A549 treated with DMSO at 1 μM for 4 hours (cell line): ENCODE results near the gene IL4I1. TPM values are rescaled to one million over a fixed set of nuclear protein-coding genes. Genes with fewer than 3 reads are reported as not detected.

ENCODE experiments used
- total RNA-seq: library from RNA; stranded (reverse); fragments of 200-300 nt; extraction: Qiagen RNA extraction; gene quantifications from 5 replicates; pipeline ENCODE4 v1.2.3, GENCODE V29; 2022; ENCODE audit warnings: low read depth

The IL4I1 gene
- total RNA-seq = 0.58 to 1.2 TPM (median 0.76 TPM) in 5 replicates

GRCh38 chr19:49896863-49897621, at the start of gene IL4I1:
IL4I1 (minus strand) TSS chr19:49896887; CDS start chr19:49896160, 727 bp downstream.

GRCh38 chr19:49929121-49929610, 32.5 kb upstream of the IL4I1 start, which contains the start of the genes ATF5 and NUP62:
ATF5 (plus strand) TSS chr19:49929205; CDS start chr19:49930851, 1,646 bp downstream.
NUP62 (minus strand) TSS chr19:49929504; CDS start chr19:49909807, 19,697 bp downstream.

GRCh38 chr19:49877020-49877878, 19.4 kb downstream of the IL4I1 start, which contains the start of the genes AKT1S1 and TBC1D17:
AKT1S1 (minus strand) TSS chr19:49877355; CDS start chr19:49873295, 4,060 bp downstream.
TBC1D17 (plus strand) TSS chr19:49877702; CDS start chr19:49877724, 22 bp downstream.

DNA sequence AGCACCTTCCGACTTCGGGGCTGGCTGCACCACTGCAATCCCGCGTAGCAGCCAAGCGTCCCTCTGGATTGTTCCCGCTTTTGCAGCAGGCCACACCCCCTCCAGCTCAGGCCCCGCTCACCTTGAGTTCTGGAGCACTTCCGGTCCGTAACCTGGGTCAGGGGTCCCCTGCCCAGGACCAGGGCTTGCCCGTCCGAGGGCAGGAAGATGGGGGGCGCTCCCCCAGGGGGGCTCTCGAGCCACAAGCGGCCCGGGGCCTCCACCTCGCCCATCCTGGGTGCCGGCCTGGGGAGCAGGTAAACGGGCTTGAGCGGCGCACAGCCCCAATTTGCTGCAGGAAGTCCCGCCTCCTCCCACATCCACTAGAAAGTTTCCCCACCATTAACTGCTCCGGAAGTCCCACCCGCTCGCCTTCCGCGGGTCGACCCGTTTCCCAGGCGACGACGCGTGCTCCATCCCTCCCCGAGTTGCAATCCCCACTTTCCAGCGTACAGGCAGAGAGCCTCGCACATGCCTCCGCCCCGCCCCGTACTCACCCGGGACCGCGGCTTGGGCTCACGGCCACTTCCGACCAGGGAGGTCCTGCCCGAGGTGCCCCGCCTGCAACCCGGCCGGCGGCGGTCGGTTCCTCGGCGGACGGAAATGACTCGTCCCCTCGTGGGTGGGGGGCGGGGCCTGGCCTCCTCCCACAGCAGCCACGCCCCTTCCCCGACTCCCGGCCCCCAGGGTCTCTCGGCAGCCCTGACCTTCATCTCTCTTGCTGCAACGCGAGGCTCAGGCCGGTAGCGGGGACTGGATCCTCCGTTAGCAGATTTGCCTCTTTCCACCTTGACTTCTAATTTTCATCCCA, 29.5 kb downstream of the IL4I1 start, which contains the start of gene PNKP:
Gene PNKP (minus strand): TSS at position 644 of the 850 bp plus-strand sequence. CDS start 372 bp downstream, at position 272.

GRCh38 chr19:49850487-49851342, 46.0 kb downstream of the IL4I1 start, which contains the start of gene PTOV1:
PTOV1 (plus strand) TSS chr19:49851159.

Other genes starting within 250 kb of the IL4I1 start
- 86.3 to 119 TPM (median 102 TPM) in 5 replicates for gene IRF3, start 231.0 kb downstream of the IL4I1 start, total RNA-seq
- 58.3 to 77.0 TPM (median 67.6 TPM) in 5 replicates for gene BCL2L12, start 231.0 kb downstream of the IL4I1 start, total RNA-seq
- gene PRMT1, start 219.6 kb downstream of the IL4I1 start, total RNA-seq = 373 to 457 TPM (median 431 TPM) in 5 replicates
- 4.0 to 7.6 TPM (median 5.7 TPM) in 5 replicates for gene ADM5, start 207.3 kb downstream of the IL4I1 start, total RNA-seq
- 11.6 to 14.6 TPM (median 13.4 TPM) in 5 replicates for gene CPT1C, start 205.8 kb downstream of the IL4I1 start, total RNA-seq
- gene TSKS, start 133.6 kb downstream of the IL4I1 start, total RNA-seq = 0.06 TPM in 1 of 5 replicates, not detected in the others
- gene AP2A1, start 129.9 kb downstream of the IL4I1 start, total RNA-seq = 44.3 to 56.6 TPM (median 52.4 TPM) in 5 replicates
- 13.9 to 17.0 TPM (median 15.0 TPM) in 5 replicates for gene FUZ, start 83.6 kb downstream of the IL4I1 start, total RNA-seq
- gene MED25, start 78.6 kb downstream of the IL4I1 start, total RNA-seq = 51.8 to 71.0 TPM (median 61.4 TPM) in 5 replicates
- 121 to 156 TPM (median 142 TPM) in 5 replicates for gene PTOV1, start 45.7 kb downstream of the IL4I1 start, total RNA-seq
- 51.8 to 57.7 TPM (median 54.9 TPM) in 5 replicates for gene PNKP, start 29.3 kb downstream of the IL4I1 start, total RNA-seq
- gene AKT1S1, start 19.5 kb downstream of the IL4I1 start, total RNA-seq = 75.5 to 121 TPM (median 104 TPM) in 5 replicates
- 21.9 to 24.2 TPM (median 22.6 TPM) in 5 replicates for gene TBC1D17, start 19.2 kb downstream of the IL4I1 start, total RNA-seq
- gene ATF5, start 32.3 kb upstream of the IL4I1 start, total RNA-seq = 47.7 to 59.0 TPM (median 52.0 TPM) in 5 replicates
- 78.6 to 111 TPM (median 98.3 TPM) in 5 replicates for gene NUP62, start 32.6 kb upstream of the IL4I1 start, total RNA-seq
- gene SIGLEC11, start 64.3 kb upstream of the IL4I1 start, total RNA-seq = not detected in 5 replicates
- 36.7 to 43.4 TPM (median 42.8 TPM) in 5 replicates for gene VRK3, start 128.5 kb upstream of the IL4I1 start, total RNA-seq
- 9.1 to 12.1 TPM (median 11.4 TPM) in 5 replicates for gene ZNF473, start 129.1 kb upstream of the IL4I1 start, total RNA-seq